MCF 10A (cell line): ENCODE data around the gene DMBT1. TPM values are rescaled to one million over a fixed set of nuclear protein-coding genes. Genes with fewer than 3 reads are reported as not detected.
A peak's percentile ranks its signal among the peaks of the same experiment; 100 is the strongest.

Experiments used
- BruUV-seq: library from RNA; stranded (reverse); fragments of 400-500 nt; replicated peaks from 2 replicates; lab custom pipeline; 2021; lab: Mats Ljungman, UMichigan
- CTCF ChIA-PET: fragments of 300-600 bp; sonication (Branson Sonifier 250); formaldehyde crosslinking; extraction: SDS; loops from one replicate; lab custom pipeline; 2021; ENCODE audit warnings: antibody characterized with exemption, inconsistent platforms; lab: Yijun Ruan, JAX
- POLR2A ChIA-PET: fragments of 300-600, 350-650 bp; sonication (Branson Sonifier 250); formaldehyde crosslinking; extraction: SDS; loops from one replicate; lab custom pipeline; 2020; ENCODE audit warnings: antibody characterized with exemption, inconsistent platforms; lab: Yijun Ruan, JAX
- DNase-seq: peaks from one replicate; pipeline ENCODE4 v3.0.0-alpha.2; 2018; ENCODE audit not compliant: unreplicated experiment
- H3K27ac Mint-ChIP-seq: one replicate; pipeline ENCODE4 v1.8.0; 2022; ENCODE audit warnings: mild to moderate bottlenecking, low read depth, mixed read lengths; ENCODE audit not compliant: unreplicated experiment
- H3K27me3 Mint-ChIP-seq: one replicate; pipeline ENCODE4 v1.8.0; 2022; ENCODE audit warnings: mixed read lengths; ENCODE audit not compliant: insufficient read depth, unreplicated experiment
- H3K36me3 Mint-ChIP-seq: one replicate; pipeline ENCODE4 v1.8.0; 2022; ENCODE audit warnings: mild to moderate bottlenecking, moderate library complexity, mixed read lengths; ENCODE audit not compliant: insufficient read depth, unreplicated experiment
- H3K4me1 Mint-ChIP-seq: one replicate; pipeline ENCODE4 v1.8.0; 2022; ENCODE audit warnings: mixed read lengths; ENCODE audit not compliant: insufficient read depth, unreplicated experiment
- H3K4me3 Mint-ChIP-seq: one replicate; pipeline ENCODE4 v1.8.0; 2022; ENCODE audit warnings: mild to moderate bottlenecking, moderate library complexity, mixed read lengths; ENCODE audit not compliant: unreplicated experiment
- H3K9me3 Mint-ChIP-seq: one replicate; pipeline ENCODE4 v1.8.0; 2022; ENCODE audit warnings: mixed read lengths; ENCODE audit not compliant: unreplicated experiment
- CTCF ChIP-seq: fragments of 200-600 bp; IDR thresholded peaks from one replicate; pipeline ENCODE4 v1.8.0; 2022; ENCODE audit warnings: antibody characterized with exemption, mild to moderate bottlenecking; ENCODE audit not compliant: unreplicated experiment
- intact Hi-C: fragments of 100-400 bp; cut with micrococcal nuclease; formaldehyde crosslinking; loops from 2 replicates; pipeline ENCODE4 v1.14.1; 2022
- total RNA-seq: library from RNA; stranded (reverse); gene quantifications from 2 replicates; pipeline ENCODE4 v1.2.3, GENCODE V29; 2022

The DMBT1 gene
- total RNA-seq, 1 experiment from 2014 or later: 7.6 TPM

DNA sequence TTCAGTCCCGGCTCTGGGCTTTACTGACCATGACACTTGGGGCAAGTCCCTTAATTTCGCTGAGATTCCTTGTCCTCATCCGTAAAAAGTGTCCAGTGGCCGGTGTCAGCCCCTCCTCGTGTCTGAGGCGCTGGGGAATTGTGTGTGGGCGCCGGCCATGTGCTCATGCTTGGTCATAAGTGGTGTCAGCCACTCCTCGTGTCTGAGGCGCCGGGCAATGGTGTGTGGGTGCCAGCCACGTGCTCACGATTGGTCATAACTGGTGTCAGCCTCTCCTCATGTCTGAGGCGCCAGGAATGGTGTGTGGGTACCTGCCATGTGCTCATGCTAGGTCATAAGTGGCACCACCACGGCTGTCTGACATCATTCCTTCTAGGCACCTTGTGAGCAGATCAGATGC lies 40.7 kb upstream of the DMBT1 start:
- H3K36me3 Mint-ChIP-seq: peaks cover 25% of the 10 kb centered on the region
- no peak overlapping the region for H3K4me3 Mint-ChIP-seq
- intact Hi-C loops: no loop called here
- ChIA-PET POLR2A (interaction anchor here (0.8 kb wide), 1 partner anchor 24 kb away, joined by 3 read pairs; no protein-coding TSS in a partner anchor), CTCF (no interaction called here)
- H3K9me3 Mint-ChIP-seq: peaks cover 6% of the 10 kb centered on the region
- no peak for DNase-seq
- peaks cover 13% of the 10 kb centered on the region for H3K4me1 Mint-ChIP-seq
- no peak overlapping the region for H3K27ac Mint-ChIP-seq
- H3K27me3 Mint-ChIP-seq: no peaks in the 10 kb centered on the region
- TF ChIP-seq CTCF: no peak
- BruUV-seq: no TSS peak

GRCh38 chr10:122521011-122521410 lies 39.5 kb upstream of the DMBT1 start:
- H3K27ac Mint-ChIP-seq: no peak overlapping the region
- peak; percentile 25 for DNase-seq
- ChIA-PET POLR2A (interaction anchor here (0.7 to 2.6 kb wide), 2 partner anchors 20 to 44 kb away, joined by 3 to 7 read pairs; no protein-coding TSS in a partner anchor), CTCF (interaction anchor here (0.8 to 1.6 kb wide), 2 partner anchors 44 to 53 kb away, joined by 4 read pairs; no protein-coding TSS in a partner anchor)
- intact Hi-C loops: no loop called here
- no peak for TF ChIP-seq CTCF
- H3K27me3 Mint-ChIP-seq: no peaks in the 10 kb centered on the region
- peaks cover 14% of the 10 kb centered on the region for H3K36me3 Mint-ChIP-seq
- peaks cover 9% of the 10 kb centered on the region for H3K4me1 Mint-ChIP-seq
- H3K9me3 Mint-ChIP-seq: peaks cover 6% of the 10 kb centered on the region
- H3K4me3 Mint-ChIP-seq: no peak overlapping the region
- no TSS peak for BruUV-seq

DNA sequence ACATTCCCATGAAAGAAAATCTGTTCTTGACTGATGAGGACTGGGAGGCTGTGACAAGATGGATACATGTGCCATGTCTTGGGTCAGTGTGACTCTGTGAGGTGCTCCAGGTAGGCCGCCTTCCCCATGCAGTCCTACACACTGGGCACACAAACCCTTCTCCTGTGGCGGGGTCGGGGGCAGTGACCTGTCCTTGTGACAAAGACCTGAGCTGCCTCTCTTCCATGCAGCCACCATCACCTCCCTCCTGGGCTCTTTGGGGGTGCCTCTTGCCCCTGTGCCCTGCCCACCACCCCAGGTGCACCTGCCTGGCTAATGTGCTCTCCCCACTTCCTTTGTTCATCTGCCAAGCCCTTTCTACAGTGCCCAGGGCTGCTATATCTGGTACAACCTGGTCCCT lies 35.7 kb upstream of the DMBT1 start:
- peaks cover 5% of the 10 kb centered on the region for H3K4me1 Mint-ChIP-seq
- H3K27ac Mint-ChIP-seq: no peak overlapping the region
- intact Hi-C loops: loop anchor here (1.0 kb wide), 2 partner anchors 40 to 179 kb away; no protein-coding TSS in a partner anchor
- TF ChIP-seq CTCF: no peak
- no TSS peak for BruUV-seq
- peaks cover 6% of the 10 kb centered on the region for H3K9me3 Mint-ChIP-seq
- POLR2A ChIA-PET: no interaction called here
- CTCF ChIA-PET: interaction anchor here (0.8 to 2.7 kb wide), 3 partner anchors 41 to 44 kb away, joined by 3 to 15 read pairs (median 5); no protein-coding TSS in a partner anchor
- DNase-seq: no peak
- H3K27me3 Mint-ChIP-seq: no peaks in the 10 kb centered on the region
- no peaks in the 10 kb centered on the region for H3K36me3 Mint-ChIP-seq
- no peak overlapping the region for H3K4me3 Mint-ChIP-seq

DNA sequence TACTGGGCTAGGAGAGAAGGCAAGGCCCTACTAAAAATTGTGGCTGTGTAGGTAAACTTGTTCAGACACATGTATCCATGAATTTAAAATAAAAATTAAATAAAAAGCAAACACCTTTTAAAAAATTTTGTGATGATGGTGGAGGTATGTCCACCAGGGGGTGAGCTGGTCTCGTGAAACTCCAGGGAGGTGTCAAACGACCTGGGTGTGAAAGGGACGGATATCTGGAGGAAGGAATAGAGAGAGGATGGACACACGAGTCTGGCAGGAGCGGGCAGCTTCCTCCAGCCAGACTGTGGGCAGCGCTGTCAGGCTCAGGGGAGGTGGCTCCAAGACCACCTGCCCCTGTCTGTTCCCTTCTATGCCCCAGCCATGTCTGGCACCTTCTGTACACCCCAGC lies 34.8 kb upstream of the DMBT1 start:
- H3K27me3 Mint-ChIP-seq: no peaks in the 10 kb centered on the region
- DNase-seq: peak; percentile 59
- CTCF ChIA-PET: interaction anchor here (0.8 to 2.4 kb wide), 4 partner anchors 40 to 227 kb away, joined by 3 to 5 read pairs (median 3); no protein-coding TSS in a partner anchor

More for the DNA sequence above, 34.8 kb upstream of the DMBT1 start:
- TF ChIP-seq CTCF: peak; percentile 16
- no peak overlapping the region for H3K27ac Mint-ChIP-seq
- H3K9me3 Mint-ChIP-seq: peaks cover 6% of the 10 kb centered on the region
- POLR2A ChIA-PET: no interaction called here
- peaks cover 3% of the 10 kb centered on the region for H3K4me1 Mint-ChIP-seq
- BruUV-seq: no TSS peak
- H3K36me3 Mint-ChIP-seq: no peaks in the 10 kb centered on the region
- H3K4me3 Mint-ChIP-seq: no peak overlapping the region
- intact Hi-C loops: loop anchor here (1.0 kb wide), 2 partner anchors 40 to 179 kb away; no protein-coding TSS in a partner anchor
